Effector memory CD4-positive, alpha-beta T cell (primary cell): ENCODE results near the gene HPSE2.
A peak's percentile ranks its signal among the peaks of the same experiment; 100 is the strongest.

ENCODE experiments used
- DNase-seq, 3 donors: peaks; one replicate each; pipeline ENCODE4 v3.0.0-alpha.2; 2020
- H3K27ac ChIP-seq: 2 replicates; pipeline ENCODE4 v1.7.0; 2013; ENCODE audit warnings: mild to moderate bottlenecking, low read length, moderate library complexity; ENCODE audit not compliant: insufficient read depth, poor library complexity, severe bottlenecking
- H3K27me3 ChIP-seq: replicated peaks from 2 replicates; pipeline ENCODE4 v1.7.0; 2013; ENCODE audit warnings: mild to moderate bottlenecking, low read length; ENCODE audit not compliant: insufficient read depth, control insufficient read depth, poor library complexity, severe bottlenecking
- H3K36me3 ChIP-seq: 2 replicates; pipeline ENCODE4 v1.7.0; 2013; ENCODE audit warnings: mild to moderate bottlenecking, low read length, moderate library complexity; ENCODE audit not compliant: control insufficient read depth, insufficient read depth
- H3K4me1 ChIP-seq: 2 replicates; pipeline ENCODE4 v1.7.0; 2013; ENCODE audit warnings: low read length, mild to moderate bottlenecking; ENCODE audit not compliant: control insufficient read depth, insufficient read depth, poor library complexity, severe bottlenecking
- H3K4me3 ChIP-seq: 2 replicates; pipeline ENCODE4 v1.7.0; 2013; ENCODE audit warnings: low read length, low read depth, mild to moderate bottlenecking; ENCODE audit not compliant: insufficient read depth, poor library complexity, severe bottlenecking
- H3K9me3 ChIP-seq: 2 replicates; pipeline ENCODE4 v1.7.0; 2013; ENCODE audit warnings: mild to moderate bottlenecking, low read length, moderate library complexity; ENCODE audit not compliant: control insufficient read depth

The HPSE2 gene

GRCh38 chr10:98433371-98433770 lies 802.3 kb downstream of the HPSE2 start:
- DNase-seq: no peak
- peaks cover 73% of the 10 kb centered on the region for H3K36me3 ChIP-seq

GRCh38 chr10:98432330-98432729 lies 803.3 kb downstream of the HPSE2 start:
- peaks cover 82% of the 10 kb centered on the region for H3K36me3 ChIP-seq
- no peak for DNase-seq
- H3K27ac ChIP-seq: no peak overlapping the region
- no peaks in the 10 kb centered on the region for H3K27me3 ChIP-seq
- no peaks in the 10 kb centered on the region for H3K9me3 ChIP-seq
- no peaks in the 10 kb centered on the region for H3K4me1 ChIP-seq
- H3K4me3 ChIP-seq: no peak overlapping the region

More at GRCh38 chr10:98433371-98433770, 802.3 kb downstream of the HPSE2 start:
- Histone ChIP-seq H3K4me1 (no peaks in the 10 kb centered on the region), H3K27me3 (no peaks in the 10 kb centered on the region), H3K4me3 (no peak overlapping the region), H3K27ac (no peak overlapping the region), H3K9me3 (no peaks in the 10 kb centered on the region)

- peaks cover 80% of the 10 kb centered on the region for H3K36me3 ChIP-seq
- H3K27me3 ChIP-seq: no peaks in the 10 kb centered on the region
- no peaks in the 10 kb centered on the region for H3K9me3 ChIP-seq
- no peaks in the 10 kb centered on the region for H3K4me1 ChIP-seq
- H3K4me3 ChIP-seq: no peak overlapping the region
- no peak overlapping the region for H3K27ac ChIP-seq
- DNase-seq: no peak
Observed at GRCh38 chr10:98431016-98431415, 804.6 kb downstream of the HPSE2 start.

GRCh38 chr10:98430427-98430826 lies 805.2 kb downstream of the HPSE2 start:
- no peak overlapping the region for H3K4me3 ChIP-seq
- H3K4me1 ChIP-seq: no peaks in the 10 kb centered on the region
- H3K36me3 ChIP-seq: peaks cover 75% of the 10 kb centered on the region
- no peak for DNase-seq
- no peaks in the 10 kb centered on the region for H3K9me3 ChIP-seq
- H3K27ac ChIP-seq: no peak overlapping the region
- H3K27me3 ChIP-seq: no peaks in the 10 kb centered on the region

- Histone ChIP-seq H3K4me1 (no peaks in the 10 kb centered on the region), H3K4me3 (no peak overlapping the region), H3K36me3 (peaks cover 65% of the 10 kb centered on the region), H3K27ac (no peak overlapping the region), H3K27me3 (no peaks in the 10 kb centered on the region), H3K9me3 (no peaks in the 10 kb centered on the region)
- DNase-seq: no peak
Observed at GRCh38 chr10:98429320-98430072, 806.2 kb downstream of the HPSE2 start.

- peaks cover 55% of the 10 kb centered on the region for H3K36me3 ChIP-seq
- no peak for DNase-seq
- no peaks in the 10 kb centered on the region for H3K4me1 ChIP-seq
- H3K27ac ChIP-seq: no peak overlapping the region
- H3K4me3 ChIP-seq: no peak overlapping the region
- no peaks in the 10 kb centered on the region for H3K27me3 ChIP-seq
- no peaks in the 10 kb centered on the region for H3K9me3 ChIP-seq
Observed at GRCh38 chr10:98427011-98427515, 808.6 kb downstream of the HPSE2 start.

GRCh38 chr10:98425511-98426352 lies 809.9 kb downstream of the HPSE2 start:
- no peaks in the 10 kb centered on the region for H3K4me1 ChIP-seq
- no peak overlapping the region for H3K27ac ChIP-seq
- DNase-seq: peak in 2 of 3 donors; percentile 13 to 15
- no peak overlapping the region for H3K4me3 ChIP-seq
- no peaks in the 10 kb centered on the region for H3K9me3 ChIP-seq
- peaks cover 53% of the 10 kb centered on the region for H3K36me3 ChIP-seq
- H3K27me3 ChIP-seq: no peaks in the 10 kb centered on the region

GRCh38 chr10:98424295-98425254 lies 811.1 kb downstream of the HPSE2 start:
- H3K27me3 ChIP-seq: no peaks in the 10 kb centered on the region
- no peak overlapping the region for H3K27ac ChIP-seq
- no peaks in the 10 kb centered on the region for H3K9me3 ChIP-seq
- no peak for DNase-seq
- no peak overlapping the region for H3K4me3 ChIP-seq
- no peaks in the 10 kb centered on the region for H3K4me1 ChIP-seq
- peaks cover 51% of the 10 kb centered on the region for H3K36me3 ChIP-seq

- Histone ChIP-seq H3K27ac (no peak overlapping the region), H3K36me3 (peaks cover 55% of the 10 kb centered on the region), H3K27me3 (no peaks in the 10 kb centered on the region), H3K4me1 (no peaks in the 10 kb centered on the region), H3K9me3 (no peaks in the 10 kb centered on the region), H3K4me3 (no peak overlapping the region)
- DNase-seq: no peak
Observed at GRCh38 chr10:98423691-98424120, 811.9 kb downstream of the HPSE2 start.
